Body of pancreas (tissue), 4 donors: ENCODE data around the gene RASGRF1.
A peak's percentile ranks its signal among the peaks of the same experiment; 100 is the strongest.

Experiments used
- CTCF ChIP-seq, 7 experiments: fragments of 450-650 bp in 4 of 7; fragments of 200-600 bp in 3 of 7; sonication (generic) in 3 of 7; IDR thresholded peaks; one replicate each; pipeline ENCODE4 v1.5.1; 2016 to 2019; ENCODE audit warnings: antibody characterized with exemption in 7 of 7
- POLR2A ChIP-seq, 3 donors: fragments of 450-650 bp; IDR thresholded peaks; one replicate each; pipeline ENCODE4 v1.6.1; 2016; ENCODE audit warnings: antibody characterized with exemption in 3 of 3, mild to moderate bottlenecking in 2 of 3

GRCh38 chr15:78950902-78951840, 139.4 kb downstream of the RASGRF1 start:
- TF ChIP-seq CTCF (IDR thresholded peaks at IDR 0.05): peak in 4 of 7 experiments; percentile 30 to 44 (median 42)
- TF ChIP-seq POLR2A (IDR thresholded peaks at IDR 0.05): no peak
